Measurements from ENCODE around the gene ZBTB16.
"Not testable (repeated sequence)": the region's sequence is repeated elsewhere in the genome, so short reads cannot be mapped to it uniquely, and the experiment has no call there.

Gene ZBTB16

GRCh38 chr11:114044042-114044871 lies 15.3 kb upstream of the ZBTB16 start:
- no peak for DNase-seq

GRCh38 chr11:114047327-114047726 lies 12.2 kb upstream of the ZBTB16 start:
- DNase-seq: no peak

GRCh38 chr11:114049050-114049449 lies 10.5 kb upstream of the ZBTB16 start:
- no peak for DNase-seq

- DNase-seq: not testable (repeated sequence)
Observed at GRCh38 chr11:114049766-114050165, 9.7 kb upstream of the ZBTB16 start.

- no peak for DNase-seq
Observed at GRCh38 chr11:114050258-114050927, 9.1 kb upstream of the ZBTB16 start.

- no peak for DNase-seq
Observed at GRCh38 chr11:114051558-114051957, 8.0 kb upstream of the ZBTB16 start.

- no peak for DNase-seq
Observed at GRCh38 chr11:114052160-114052559, 7.4 kb upstream of the ZBTB16 start.

GRCh38 chr11:114053406-114053805 lies 6.1 kb upstream of the ZBTB16 start:
- no peak for DNase-seq

GRCh38 chr11:114054806-114055205 lies 4.7 kb upstream of the ZBTB16 start:
- no peak for DNase-seq

GRCh38 chr11:114056409-114056808 lies 3.1 kb upstream of the ZBTB16 start:
- DNase-seq: no peak

GRCh38 chr11:114057147-114057546 lies 2.4 kb upstream of the ZBTB16 start:
- DNase-seq: no peak

- DNase-seq: no peak
Observed at GRCh38 chr11:114057605-114058004, 1.9 kb upstream of the ZBTB16 start.

- DNase-seq: no peak
Observed at GRCh38 chr11:114058026-114058706, 1.3 kb upstream of the ZBTB16 start.

GRCh38 chr11:114058871-114059277 lies 637 bp upstream of the ZBTB16 start:
- DNase-seq: peak in 3 of 56 donors; percentile 23 to 56 (median 44)

- peak in 12 of 56 donors; percentile 40 to 84 (median 54) for DNase-seq
Observed at GRCh38 chr11:114059984-114060391, 477 bp downstream of the ZBTB16 start.

GRCh38 chr11:114060392-114061047 lies 1.0 kb downstream of the ZBTB16 start:
- peak in 26 of 56 donors; percentile 22 to 72 (median 47) for DNase-seq

GRCh38 chr11:114061048-114061680 lies 1.7 kb downstream of the ZBTB16 start:
- peak in 13 of 56 donors; percentile 15 to 72 (median 42) for DNase-seq

- peak in 2 of 56 donors; percentile 47 to 61 for DNase-seq
Observed at GRCh38 chr11:114061681-114062049, 2.2 kb downstream of the ZBTB16 start.

GRCh38 chr11:114062272-114062671 lies 2.8 kb downstream of the ZBTB16 start:
- DNase-seq: no peak

GRCh38 chr11:114063149-114063828 lies 3.8 kb downstream of the ZBTB16 start:
- no peak for DNase-seq

GRCh38 chr11:114063829-114064201 lies 4.3 kb downstream of the ZBTB16 start:
- no peak for DNase-seq

Measured in nucleus accumbens (tissue), 56 donors.